ENCODE measurements around the gene PKMYT1. TPM values are rescaled to one million over a fixed set of nuclear protein-coding genes. Genes with fewer than 3 reads are reported as not detected.

The PKMYT1 gene
- total RNA-seq, 1 donor from 2014 or later = 6.1 TPM

DNA sequence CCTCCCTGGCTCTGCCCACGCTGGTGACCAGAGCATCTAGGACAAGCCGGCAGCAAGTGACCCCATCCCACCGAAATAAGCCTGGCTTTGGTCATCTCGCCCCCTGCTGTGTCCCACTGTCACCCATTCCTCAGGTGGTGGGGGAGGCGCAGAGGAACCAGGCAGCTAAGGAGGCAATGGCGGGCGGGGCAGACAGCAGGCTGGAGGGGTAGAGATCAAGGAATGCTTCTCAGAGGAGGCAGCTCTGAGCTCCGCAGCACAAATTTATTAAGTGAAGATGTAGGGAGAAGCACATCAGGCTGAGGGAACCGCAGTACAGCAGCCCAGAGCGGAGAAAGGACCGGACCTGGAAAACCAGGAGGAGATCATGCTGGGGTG is 23.7 kb downstream of the PKMYT1 start:
- DNase-seq (ENCODE audit: low read depth) = no peak
- H3K36me3 ChIP-seq (ENCODE audit: control insufficient read depth, insufficient read depth, low read length) = no peaks in the 10 kb centered on the region
- TF ChIP-seq, protein P1, sequence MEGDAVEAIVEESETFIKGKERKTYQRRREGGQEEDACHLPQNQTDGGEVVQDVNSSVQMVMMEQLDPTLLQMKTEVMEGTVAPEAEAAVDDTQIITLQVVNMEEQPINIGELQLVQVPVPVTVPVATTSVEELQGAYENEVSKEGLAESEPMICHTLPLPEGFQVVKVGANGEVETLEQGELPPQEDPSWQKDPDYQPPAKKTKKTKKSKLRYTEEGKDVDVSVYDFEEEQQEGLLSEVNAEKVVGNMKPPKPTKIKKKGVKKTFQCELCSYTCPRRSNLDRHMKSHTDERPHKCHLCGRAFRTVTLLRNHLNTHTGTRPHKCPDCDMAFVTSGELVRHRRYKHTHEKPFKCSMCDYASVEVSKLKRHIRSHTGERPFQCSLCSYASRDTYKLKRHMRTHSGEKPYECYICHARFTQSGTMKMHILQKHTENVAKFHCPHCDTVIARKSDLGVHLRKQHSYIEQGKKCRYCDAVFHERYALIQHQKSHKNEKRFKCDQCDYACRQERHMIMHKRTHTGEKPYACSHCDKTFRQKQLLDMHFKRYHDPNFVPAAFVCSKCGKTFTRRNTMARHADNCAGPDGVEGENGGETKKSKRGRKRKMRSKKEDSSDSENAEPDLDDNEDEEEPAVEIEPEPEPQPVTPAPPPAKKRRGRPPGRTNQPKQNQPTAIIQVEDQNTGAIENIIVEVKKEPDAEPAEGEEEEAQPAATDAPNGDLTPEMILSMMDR (IDR thresholded peaks at IDR 0.05; ENCODE audit: insufficient read depth, low read length, poor library complexity, severe bottlenecking) = no peak
- peaks cover 26% of the 10 kb centered on the region for H3K27me3 ChIP-seq (ENCODE audit: control insufficient read depth, insufficient read depth, low read length)
- no peak overlapping the region for H3K4me3 ChIP-seq (ENCODE audit: low read depth, low read length)

DNA sequence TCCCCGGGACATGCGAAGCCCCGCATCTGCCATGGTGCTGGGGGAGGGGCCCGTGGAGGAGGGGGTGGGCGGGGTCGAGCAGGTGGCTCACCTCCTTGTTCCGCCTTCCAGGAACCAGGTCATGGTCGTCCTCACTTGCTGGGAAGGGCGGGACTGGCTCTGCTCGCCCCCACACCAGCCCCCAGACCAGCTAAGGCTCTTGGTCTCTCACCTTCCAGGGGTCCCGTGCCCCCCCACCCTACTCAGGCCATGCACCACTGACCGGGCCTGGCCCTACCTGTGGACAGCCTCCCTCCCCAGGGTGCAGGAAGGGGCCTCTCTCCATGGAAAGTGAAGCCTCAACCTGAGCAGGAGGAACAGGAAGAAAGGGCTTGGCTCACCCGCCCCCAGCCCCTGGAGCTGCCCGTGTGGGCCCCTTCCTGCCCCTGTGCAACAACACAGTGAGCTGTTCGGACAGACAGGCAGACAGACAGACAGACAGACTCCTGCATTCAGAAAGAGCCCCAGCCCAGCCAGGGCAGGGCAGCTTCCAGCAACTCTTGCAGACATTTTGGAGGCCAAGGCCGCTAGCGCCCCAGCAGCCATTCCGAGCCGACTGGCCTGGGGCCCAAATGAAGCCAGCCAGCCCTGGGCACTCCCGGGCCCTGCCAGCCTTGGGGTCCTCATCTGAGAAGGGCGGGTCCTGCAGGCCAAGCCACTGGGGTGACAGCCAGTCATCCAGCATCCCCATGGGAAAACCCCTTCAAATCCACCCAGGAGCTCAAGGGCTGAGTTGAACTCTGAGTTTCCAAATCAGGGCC is 24.3 kb downstream of the PKMYT1 start:
- H3K4me3 ChIP-seq (ENCODE audit: low read depth, low read length) = no peak overlapping the region
- H3K36me3 ChIP-seq (ENCODE audit: control insufficient read depth, insufficient read depth, low read length) = no peaks in the 10 kb centered on the region
- no peak for DNase-seq (ENCODE audit: low read depth)
- peaks cover 26% of the 10 kb centered on the region for H3K27me3 ChIP-seq (ENCODE audit: control insufficient read depth, insufficient read depth, low read length)
- TF ChIP-seq, protein P1 (IDR thresholded peaks at IDR 0.05; ENCODE audit: insufficient read depth, low read length, poor library complexity, severe bottlenecking) = no peak

DNA sequence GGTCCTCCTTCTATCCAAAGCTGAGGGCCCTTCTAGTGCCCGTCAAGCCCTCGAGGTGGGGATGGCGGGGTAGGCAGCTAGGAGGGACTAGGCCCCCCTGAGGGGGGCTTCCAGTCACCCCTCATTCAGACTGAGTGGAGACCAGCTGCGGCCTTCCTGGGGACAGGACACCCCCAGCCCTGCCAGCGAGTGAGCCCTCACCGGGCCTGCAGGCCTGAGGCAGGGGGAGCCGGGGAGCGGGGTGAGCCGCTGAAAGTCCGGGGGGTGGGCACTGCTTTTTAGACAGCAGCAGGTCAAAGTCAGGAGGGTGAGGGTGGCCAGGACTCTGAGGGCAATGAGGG is 24.8 kb downstream of the PKMYT1 start:
- TF ChIP-seq, protein P1 (IDR thresholded peaks at IDR 0.05; ENCODE audit: insufficient read depth, low read length, poor library complexity, severe bottlenecking) = no peak
- DNase-seq (ENCODE audit: low read depth) = no peak
- H3K4me3 ChIP-seq (ENCODE audit: low read depth, low read length) = no peak overlapping the region
- H3K27me3 ChIP-seq (ENCODE audit: control insufficient read depth, insufficient read depth, low read length) = peaks cover 26% of the 10 kb centered on the region
- H3K36me3 ChIP-seq (ENCODE audit: control insufficient read depth, insufficient read depth, low read length) = no peaks in the 10 kb centered on the region

DNA sequence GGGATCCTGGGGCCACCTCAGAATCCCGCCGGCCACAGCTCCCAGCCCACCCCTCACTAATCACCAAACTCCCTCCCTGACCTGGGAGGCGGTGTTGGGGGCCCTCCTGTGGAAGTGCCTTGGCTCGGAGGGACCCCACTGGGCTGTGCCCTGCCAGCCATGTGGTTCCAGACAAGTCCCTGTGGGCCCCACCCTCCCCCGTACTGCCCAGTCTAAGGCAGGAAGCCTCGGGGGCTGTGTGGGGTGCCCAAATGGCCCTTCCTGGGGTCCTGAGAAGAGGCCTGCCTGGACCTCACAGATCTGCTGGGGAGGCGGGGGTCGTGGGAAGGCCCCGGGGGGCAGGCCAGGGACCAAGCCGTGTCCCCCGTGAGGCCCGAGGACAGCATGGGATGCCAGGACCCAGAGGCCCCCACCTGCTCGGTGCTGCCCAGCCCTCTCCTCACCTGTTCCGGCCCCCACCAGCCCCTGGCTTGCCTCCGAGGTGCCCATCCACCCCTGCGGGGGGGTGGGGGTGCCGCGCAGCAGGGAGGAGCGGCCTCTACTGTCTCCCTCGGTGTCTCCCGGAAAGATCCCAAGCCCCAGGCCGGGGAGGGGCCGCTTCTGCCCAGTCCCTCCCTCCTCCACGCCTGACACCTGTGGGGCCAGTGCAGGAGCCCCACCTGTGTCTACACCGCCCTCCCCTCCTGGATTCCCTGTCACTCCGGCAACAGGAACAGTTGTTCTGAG is 25.4 kb downstream of the PKMYT1 start:
- DNase-seq (ENCODE audit: low read depth) = no peak
- Histone ChIP-seq H3K4me3 (ENCODE audit: low read depth, low read length) (no peak overlapping the region), H3K36me3 (ENCODE audit: control insufficient read depth, insufficient read depth, low read length) (no peaks in the 10 kb centered on the region), H3K27me3 (ENCODE audit: control insufficient read depth, insufficient read depth, low read length) (peaks cover 26% of the 10 kb centered on the region)
- TF ChIP-seq, protein P1 (IDR thresholded peaks at IDR 0.05; ENCODE audit: insufficient read depth, low read length, poor library complexity, severe bottlenecking) = no peak

DNA sequence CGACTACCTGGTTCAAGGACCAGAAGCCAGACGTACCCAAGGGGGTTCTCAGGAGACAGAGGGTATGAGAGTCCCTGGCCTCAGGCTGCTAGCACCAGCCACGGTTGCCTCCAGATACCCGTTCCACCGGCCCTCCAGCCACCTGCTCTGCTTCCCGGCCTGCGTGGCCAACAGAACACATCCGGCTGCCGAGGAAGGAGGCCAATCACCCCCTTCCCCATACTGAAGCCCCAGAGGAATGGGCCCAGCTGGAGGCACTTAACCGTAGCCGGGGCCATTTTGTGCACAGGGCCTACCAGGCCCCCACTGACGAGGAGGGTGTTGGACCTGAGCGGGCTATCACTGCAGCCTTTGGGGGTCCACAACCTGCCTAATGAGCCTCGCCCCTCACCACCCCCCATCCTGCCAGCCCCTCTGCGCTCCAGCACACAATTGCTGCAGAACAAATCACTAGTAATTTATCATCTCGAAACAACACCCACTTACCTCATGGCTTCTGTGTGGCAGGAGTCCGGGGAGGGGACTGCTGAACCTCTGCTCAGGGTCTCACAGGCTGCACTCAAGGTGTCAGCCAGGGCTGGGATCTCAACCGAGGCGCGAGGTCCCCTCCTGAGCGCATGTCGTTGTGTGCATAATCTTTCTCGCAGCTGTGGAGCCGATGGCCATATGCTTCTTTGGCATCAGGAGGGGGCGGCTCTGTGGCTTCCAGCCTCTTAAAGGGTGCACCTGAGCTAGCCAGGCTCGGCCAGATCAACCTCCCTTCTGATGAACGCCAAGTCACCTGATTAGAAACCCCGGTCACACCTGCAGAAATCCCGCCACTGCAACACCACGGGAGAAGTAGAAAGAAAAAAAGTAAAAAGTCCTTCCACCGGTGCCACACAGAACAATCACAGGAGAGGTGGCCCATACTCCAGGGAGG is 26.3 kb downstream of the PKMYT1 start:
- TF ChIP-seq, protein P1 (IDR thresholded peaks at IDR 0.05; ENCODE audit: insufficient read depth, low read length, poor library complexity, severe bottlenecking) = no peak

More for the DNA sequence above, 26.3 kb downstream of the PKMYT1 start:
- H3K36me3 ChIP-seq (ENCODE audit: control insufficient read depth, insufficient read depth, low read length) = no peaks in the 10 kb centered on the region
- H3K4me3 ChIP-seq (ENCODE audit: low read depth, low read length) = no peak overlapping the region
- no peak for DNase-seq (ENCODE audit: low read depth)
- H3K27me3 ChIP-seq (ENCODE audit: control insufficient read depth, insufficient read depth, low read length) = peaks cover 26% of the 10 kb centered on the region
